Hematopoietic multipotent progenitor cell treated with erythropoietin and hydrocortisone succinate and interleukin-3 and kit ligand, for 15 days (in vitro differentiated cells): ENCODE data around the gene SH3RF1.

Experiments
- DNase-seq: peaks from one replicate; pipeline ENCODE4 v3.0.0-alpha.2; 2015; ENCODE audit warnings: low spot score

Gene SH3RF1

DNA sequence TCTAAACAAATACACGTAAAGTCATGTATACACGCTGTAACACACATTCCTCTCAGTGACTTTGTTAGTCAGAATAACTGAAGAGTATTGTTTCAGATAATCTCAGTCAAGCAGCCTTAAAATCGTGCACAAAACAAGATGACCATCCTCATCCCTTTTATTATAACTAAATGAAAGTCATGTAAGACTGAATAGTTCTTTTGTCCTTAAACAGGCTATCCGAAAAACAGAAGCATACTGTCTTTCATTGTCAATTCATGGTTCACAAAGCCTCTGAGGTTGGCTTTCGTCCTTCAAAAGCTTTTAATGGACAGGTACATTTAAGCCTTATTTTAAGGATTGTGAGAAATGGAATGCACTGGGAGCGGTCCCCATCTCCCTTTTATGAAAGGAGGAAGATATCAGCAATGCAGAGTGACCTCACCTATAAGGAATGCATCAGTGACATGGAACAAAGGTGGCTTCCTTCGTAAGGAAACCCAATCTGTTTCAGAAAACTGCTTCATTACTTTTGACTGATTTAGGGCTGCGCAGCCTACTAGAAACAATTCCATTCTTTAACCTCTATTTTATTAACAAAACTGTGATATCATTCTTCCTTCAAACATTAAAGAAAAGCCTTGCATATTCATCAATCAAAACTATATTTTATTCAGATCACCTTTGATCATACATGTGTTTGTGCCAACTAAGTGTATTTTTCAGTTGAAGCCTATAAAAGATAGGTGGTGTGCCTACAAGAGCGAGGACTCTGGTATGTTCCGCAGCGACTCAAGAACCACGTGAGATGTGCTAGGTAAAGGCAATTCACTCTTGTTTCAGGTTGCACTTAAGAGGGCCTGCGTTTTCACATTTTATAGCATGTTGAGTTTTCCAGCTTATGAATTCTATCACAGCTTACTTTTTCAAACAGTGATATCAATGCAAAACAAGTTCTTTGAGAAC, 19.2 kb downstream of the SH3RF1 start:
- DNase-seq: no peak

GRCh38 chr4:169250796-169251195, 20.0 kb downstream of the SH3RF1 start:
- DNase-seq: no peak

DNA sequence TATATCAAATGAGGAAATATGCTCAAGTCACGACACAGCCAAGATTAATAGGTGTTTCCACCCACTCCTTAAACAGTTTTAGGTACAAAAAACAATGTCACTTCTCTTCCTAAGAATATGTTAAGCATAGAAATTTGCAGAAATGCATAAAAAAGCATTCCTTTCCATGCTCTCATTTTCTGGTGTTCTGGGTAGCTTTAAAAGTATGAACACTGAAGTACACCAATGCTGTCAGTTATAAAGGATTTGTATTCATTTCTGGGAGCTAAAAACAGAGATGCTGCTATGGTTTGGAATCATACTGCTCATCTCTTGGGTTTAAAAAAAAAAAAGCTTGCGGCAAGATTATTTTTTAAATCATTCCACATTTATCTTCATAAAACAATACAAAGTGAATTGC, 20.8 kb downstream of the SH3RF1 start:
- DNase-seq: no peak

DNA sequence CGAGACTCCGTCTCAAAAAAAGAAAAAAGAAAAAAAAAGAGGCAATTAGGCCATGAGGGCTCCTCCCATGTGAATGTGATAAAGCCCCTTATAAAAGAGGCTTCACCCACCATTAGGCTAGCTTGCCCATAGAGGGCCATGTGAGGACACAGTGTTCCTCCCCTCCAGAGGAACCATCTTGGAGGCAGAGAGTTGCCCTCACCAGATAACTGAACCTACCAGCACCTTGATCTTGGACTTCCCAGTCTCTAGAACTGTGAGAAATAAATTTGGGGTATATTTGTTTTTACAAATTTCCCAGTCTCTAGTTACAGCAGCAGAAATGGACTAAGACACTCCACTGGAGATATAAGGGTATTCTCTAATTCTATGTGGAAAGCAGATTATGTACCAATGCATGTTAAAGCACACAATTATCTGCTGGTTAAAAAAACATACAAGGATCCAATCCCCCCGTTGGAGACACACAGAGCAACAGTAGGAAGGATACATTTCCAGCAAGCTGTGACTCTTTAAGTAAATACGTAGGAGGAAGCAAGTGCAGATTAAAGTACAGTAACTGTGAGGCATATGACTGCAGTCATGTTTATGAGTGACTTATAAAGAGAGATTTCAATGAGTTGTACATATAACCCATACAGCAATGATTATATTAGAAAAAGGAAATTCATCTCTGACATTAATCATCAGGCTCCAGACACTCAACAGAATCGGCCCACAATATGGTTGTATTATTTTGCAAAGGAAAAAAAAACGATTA, 21.4 kb downstream of the SH3RF1 start:
- DNase-seq: no peak

- DNase-seq: no peak
Observed at GRCh38 chr4:169248645-169249044, 22.1 kb downstream of the SH3RF1 start.

DNA sequence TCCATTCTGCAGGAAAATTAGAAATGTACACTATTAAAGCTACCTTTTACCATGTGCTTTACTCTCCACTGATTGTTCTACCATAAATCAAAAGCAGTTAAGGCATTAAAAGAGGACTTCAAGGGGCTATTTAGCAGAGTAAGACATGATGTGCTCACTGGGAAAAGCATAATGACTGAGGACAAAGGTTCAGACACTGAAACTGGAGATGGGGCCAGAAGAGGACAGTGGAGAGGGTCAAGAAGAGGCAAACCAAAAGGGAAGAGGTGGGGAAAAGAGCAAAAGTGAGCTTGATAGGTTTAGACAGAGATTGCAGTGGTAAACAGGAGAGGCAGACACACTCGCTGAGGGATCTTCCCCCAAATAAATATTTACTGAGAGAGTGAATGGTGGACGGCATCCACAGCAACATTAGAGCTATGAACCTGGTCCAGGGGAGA, 23.8 kb downstream of the SH3RF1 start:
- no peak for DNase-seq

DNA sequence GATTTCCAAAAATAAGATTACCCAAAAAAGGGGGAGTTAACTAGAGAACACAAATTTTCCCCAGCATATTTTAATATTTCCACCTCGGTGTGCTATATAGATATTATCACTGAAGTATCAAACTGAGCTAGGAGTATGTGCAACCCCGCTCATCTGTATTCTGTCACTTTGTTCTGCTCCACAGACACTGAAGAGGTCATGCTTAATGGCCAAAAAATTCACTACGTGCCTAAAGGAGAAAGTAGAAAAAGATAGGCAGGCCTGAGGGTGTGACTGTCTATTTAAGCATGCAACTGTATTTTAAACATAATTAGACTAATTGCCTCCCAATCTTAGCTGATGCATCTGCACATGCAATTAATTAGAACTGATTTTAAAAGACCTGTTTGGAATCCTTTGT, 24.5 kb downstream of the SH3RF1 start:
- no peak for DNase-seq

DNA sequence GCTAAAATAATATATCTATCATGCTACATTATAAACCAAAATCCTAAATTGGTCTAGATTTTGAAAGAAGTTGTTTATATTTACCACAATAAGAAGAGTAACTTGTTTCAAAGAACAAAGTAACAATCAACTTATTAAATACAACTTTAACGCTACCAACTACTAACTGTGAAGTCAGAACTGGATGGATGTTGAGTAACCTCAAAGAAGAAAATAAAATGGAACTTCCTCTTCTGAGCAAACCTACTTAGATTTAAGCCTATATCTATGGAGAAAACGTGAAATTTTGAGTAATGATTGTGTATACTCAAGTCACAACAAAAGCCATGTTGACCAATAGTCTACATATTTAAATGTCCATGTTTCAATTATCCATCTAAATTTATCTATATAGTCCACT, 25.7 kb downstream of the SH3RF1 start:
- no peak for DNase-seq

GRCh38 chr4:169243825-169244609, 26.7 kb downstream of the SH3RF1 start:
- DNase-seq: no peak

GRCh38 chr4:169241464-169241863, 29.3 kb downstream of the SH3RF1 start:
- DNase-seq: no peak

GRCh38 chr4:169239221-169239905, 31.4 kb downstream of the SH3RF1 start:
- no peak for DNase-seq

DNA sequence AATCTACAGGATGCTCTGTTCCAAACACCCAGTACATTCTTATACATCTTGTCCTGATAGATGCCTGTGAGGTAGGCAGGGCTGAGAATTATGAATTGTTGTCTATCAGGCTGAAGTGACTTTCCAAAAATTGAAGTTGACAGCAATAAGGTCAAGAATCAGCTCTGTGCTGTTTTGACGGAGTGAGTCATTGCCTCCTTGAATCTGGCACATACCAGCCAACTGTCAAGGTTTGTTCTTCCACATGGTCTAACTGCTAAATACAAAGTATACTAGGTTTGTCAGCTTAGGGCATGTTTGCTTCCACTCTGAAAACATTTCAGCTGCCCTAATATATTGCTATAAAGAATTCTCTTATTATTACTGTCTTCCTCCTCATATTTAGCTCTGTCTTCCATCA, 32.3 kb downstream of the SH3RF1 start:
- DNase-seq: no peak

DNA sequence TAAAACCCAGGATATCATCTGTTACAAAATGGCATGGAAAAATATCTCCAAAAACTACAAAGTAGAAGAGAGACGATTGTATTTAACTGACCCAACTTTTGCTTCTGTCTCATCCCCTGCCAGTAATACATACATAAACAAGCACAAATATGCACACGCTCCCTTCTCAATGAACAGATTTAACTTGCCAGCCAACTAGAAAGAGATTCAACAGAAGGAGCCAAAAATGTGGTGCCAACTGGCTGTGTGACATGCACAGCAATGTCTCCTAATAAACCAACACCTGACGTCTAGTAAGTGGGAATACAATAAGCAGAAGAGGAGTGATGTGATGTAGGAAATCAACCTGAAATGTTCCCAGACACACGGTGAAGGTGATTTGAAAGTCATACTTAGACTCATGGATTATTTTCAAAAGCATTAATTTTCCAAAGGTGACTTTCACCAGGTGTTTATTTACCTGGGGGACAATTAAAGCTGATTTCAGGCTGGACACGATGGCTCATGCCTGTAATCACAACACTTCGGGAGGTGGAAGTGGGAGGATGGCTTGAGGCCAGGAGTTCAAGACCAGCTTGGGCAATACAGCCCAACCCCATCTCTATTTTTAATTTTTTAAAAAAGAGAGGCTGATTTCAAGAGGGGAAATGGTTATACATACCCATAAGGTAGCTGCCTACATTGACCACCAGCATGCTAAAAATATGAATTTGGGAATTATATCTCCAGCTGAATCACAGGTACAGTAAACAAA, 33.7 kb downstream of the SH3RF1 start:
- no peak for DNase-seq

DNA sequence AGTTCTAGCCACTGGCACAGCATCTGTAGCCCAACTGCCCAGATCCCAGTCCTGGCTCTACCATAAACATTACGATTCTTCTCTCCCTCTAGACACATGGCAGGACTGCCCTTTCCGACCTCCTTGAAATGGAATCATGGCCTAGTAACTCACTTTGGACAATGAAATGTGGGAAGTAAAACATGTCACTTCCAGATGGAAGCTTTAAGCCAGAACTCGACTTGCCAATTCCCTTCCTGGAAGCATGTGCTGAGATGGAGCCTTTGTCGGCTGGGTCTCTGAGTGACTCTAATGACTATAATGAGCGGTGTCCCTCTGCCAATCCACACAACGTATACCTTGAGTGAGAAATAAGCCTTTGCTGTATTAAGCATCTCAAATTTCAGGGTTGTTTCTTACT, 34.7 kb downstream of the SH3RF1 start:
- no peak for DNase-seq

- no peak for DNase-seq
Observed at GRCh38 chr4:169234137-169234855, 36.5 kb downstream of the SH3RF1 start.

GRCh38 chr4:169233691-169234090, 37.1 kb downstream of the SH3RF1 start:
- DNase-seq: no peak

GRCh38 chr4:169231647-169232262, 39.0 kb downstream of the SH3RF1 start:
- DNase-seq: no peak

GRCh38 chr4:169229571-169230028, 41.2 kb downstream of the SH3RF1 start:
- no peak for DNase-seq

GRCh38 chr4:169228076-169228475, 42.7 kb downstream of the SH3RF1 start:
- no peak for DNase-seq

- no peak for DNase-seq
Observed at GRCh38 chr4:169226565-169226964, 44.2 kb downstream of the SH3RF1 start.
